SW 1271 (cell line): ENCODE data around the gene ATF6.

Experiments used
- DNase-seq, 2 experiments: peaks; one replicate each; lab custom pipeline; 2025; lab: John Stamatoyannopoulos, UW

Gene ATF6

GRCh38 chr1:161936786-161937185 is 170.7 kb downstream of the ATF6 start:
- no peak for DNase-seq

GRCh38 chr1:161940866-161941591 is 174.9 kb downstream of the ATF6 start:
- no peak for DNase-seq

GRCh38 chr1:161941726-161942436 is 175.8 kb downstream of the ATF6 start:
- DNase-seq, result no peak

- no peak for DNase-seq
Observed at GRCh38 chr1:161943737-161944136, 177.6 kb downstream of the ATF6 start.

- DNase-seq, result no peak
Observed at GRCh38 chr1:161944381-161944780, 178.3 kb downstream of the ATF6 start.

- DNase-seq, result no peak
Observed at GRCh38 chr1:161945306-161946060, 179.4 kb downstream of the ATF6 start.

- no peak for DNase-seq
Observed at GRCh38 chr1:161946071-161946987, 180.2 kb downstream of the ATF6 start.

GRCh38 chr1:161948435-161948834 is 182.3 kb downstream of the ATF6 start:
- DNase-seq, result no peak

- no peak for DNase-seq
Observed at GRCh38 chr1:161949548-161949947, 183.4 kb downstream of the ATF6 start.

- DNase-seq, result no peak
Observed at GRCh38 chr1:161950377-161950776, 184.3 kb downstream of the ATF6 start.

GRCh38 chr1:161951646-161952045 is 185.5 kb downstream of the ATF6 start:
- DNase-seq, result no peak

- DNase-seq, result no peak
Observed at GRCh38 chr1:161952607-161953172, 186.6 kb downstream of the ATF6 start.

- DNase-seq, result no peak
Observed at GRCh38 chr1:161953256-161953920, 187.3 kb downstream of the ATF6 start.

GRCh38 chr1:161954050-161954449 is 187.9 kb downstream of the ATF6 start:
- DNase-seq, result no peak

GRCh38 chr1:161954466-161954865 is 188.3 kb downstream of the ATF6 start:
- DNase-seq, result no peak

GRCh38 chr1:161955606-161956005 is 189.5 kb downstream of the ATF6 start:
- no peak for DNase-seq

GRCh38 chr1:161956097-161956496 is 190.0 kb downstream of the ATF6 start:
- no peak for DNase-seq

- DNase-seq, result no peak
Observed at GRCh38 chr1:161956930-161957329, 190.8 kb downstream of the ATF6 start.

GRCh38 chr1:161958425-161958824 is 192.3 kb downstream of the ATF6 start:
- no peak for DNase-seq

GRCh38 chr1:161962091-161962887 is 196.2 kb downstream of the ATF6 start:
- peak in 1 of 2 experiments; percentile 71 for DNase-seq
